Tibial artery (tissue), 4 donors: ENCODE results near the gene ADGRV1.

Experiments
- DNase-seq, 2 donors: peaks; one replicate each; pipeline ENCODE4 v3.0.0-alpha.2; 2019
- H3K27ac ChIP-seq, 2 donors: fragments of 200-600 bp; sonication (generic) in 1 of 2; 1 replicate in 1 of 2; 2 replicates in 1 of 2; pipeline ENCODE4 v1.5.1; 2018 to 2019; ENCODE audit warnings: mild to moderate bottlenecking in 1 of 2
- H3K27me3 ChIP-seq, 2 donors: fragments of 200-600 bp; sonication (generic) in 1 of 2; one replicate each; pipeline versions ENCODE4 v1.5.1 to v1.6.0; 2016 to 2019
- H3K36me3 ChIP-seq, 3 donors: fragments of 200-600 bp; sonication (generic) in 2 of 3; one replicate each; pipeline ENCODE4 v1.5.1; 2016 to 2019; ENCODE audit warnings: mild to moderate bottlenecking in 2 of 3
- H3K4me1 ChIP-seq, 4 donors: fragments of 200-600 bp; sonication (generic) in 2 of 4; 1 replicate in 3 of 4; 2 replicates in 1 of 4; pipeline ENCODE4 v1.5.1; 2016 to 2019
- H3K4me3 ChIP-seq, 2 donors: fragments of 200-600 bp; sonication (generic) in 1 of 2; 1 replicate in 1 of 2; 2 replicates in 1 of 2; pipeline ENCODE4 v1.5.1; 2018 to 2019; ENCODE audit warnings: mild to moderate bottlenecking in 2 of 2
- H3K9me3 ChIP-seq, 3 donors: fragments of 200-600 bp; sonication (generic) in 1 of 3; one replicate each; pipeline ENCODE4 v1.5.1; 2016 to 2019
- CTCF ChIP-seq, 2 experiments: fragments of 200-600 bp in 1 of 2; fragments of 450-650 bp in 1 of 2; IDR thresholded peaks; one replicate each; pipeline ENCODE4 v1.5.1; 2017 to 2019; ENCODE audit warnings: antibody characterized with exemption in 2 of 2, mild to moderate bottlenecking in 1 of 2, moderate library complexity in 1 of 2
- intact Hi-C: fragments of 100-400 bp; cut with DNase I; formaldehyde crosslinking; loops from one replicate; pipeline ENCODE4 v1.15.0; 2023; ENCODE audit warnings: low total_unique reads

Gene ADGRV1

DNA sequence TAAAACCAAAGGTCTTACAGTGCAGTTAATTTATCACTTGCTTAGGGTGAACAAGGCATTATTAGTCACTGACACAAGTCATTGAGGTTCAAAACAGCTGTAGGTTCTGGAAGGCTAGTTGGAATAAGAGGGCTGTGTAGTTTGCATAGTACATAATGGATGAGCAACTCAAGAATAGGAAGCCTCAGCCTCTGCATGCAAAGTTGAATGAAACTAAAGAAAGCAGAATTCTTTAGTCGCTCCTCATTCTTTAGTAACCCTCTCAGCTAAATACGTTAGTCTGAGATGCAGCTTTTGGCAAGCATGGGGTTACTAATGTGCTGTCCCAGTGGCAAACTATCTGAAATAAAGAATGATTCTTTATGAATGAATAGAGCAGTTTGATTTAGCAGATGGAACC lies 74.2 kb downstream of the ADGRV1 start:
- Histone ChIP-seq H3K9me3 (no peaks in the 10 kb centered on the region), H3K27me3 (no peaks in the 10 kb centered on the region), H3K4me3 (no peak overlapping the region), H3K4me1 (no peaks in the 10 kb centered on the region), H3K36me3 (no peaks in the 10 kb centered on the region), H3K27ac (no peak overlapping the region)
- intact Hi-C loops, result no loop called here
- TF ChIP-seq CTCF (IDR thresholded peaks at IDR 0.05), result no peak
- no peak for DNase-seq

DNA sequence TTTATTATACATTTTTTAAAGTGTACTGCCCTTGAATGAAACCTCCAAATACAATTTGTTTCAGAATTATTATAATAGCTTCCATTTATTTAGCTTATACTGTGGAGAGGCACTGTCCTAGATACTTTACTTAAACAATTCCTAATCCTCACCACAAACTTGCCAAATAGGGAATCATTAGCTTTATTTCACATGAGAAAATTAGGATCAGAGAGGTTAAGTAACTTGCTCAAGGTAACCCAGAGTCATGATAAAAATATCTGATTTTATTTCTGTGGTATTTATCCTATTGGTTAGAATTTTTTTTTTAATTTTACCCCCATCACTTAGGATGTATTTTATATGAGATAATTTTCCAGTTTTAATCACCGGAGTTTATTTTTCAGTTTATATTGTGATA lies 78.4 kb downstream of the ADGRV1 start:
- Histone ChIP-seq H3K4me3 (no peak overlapping the region), H3K27ac (no peak overlapping the region), H3K4me1 (peaks cover 0 to 9% (median 3%) of the 10 kb centered on the region in 4 donors), H3K36me3 (no peaks in the 10 kb centered on the region), H3K9me3 (no peaks in the 10 kb centered on the region), H3K27me3 (no peaks in the 10 kb centered on the region)
- intact Hi-C loops, result no loop called here
- TF ChIP-seq CTCF (IDR thresholded peaks at IDR 0.05), result no peak
- no peak for DNase-seq

DNA sequence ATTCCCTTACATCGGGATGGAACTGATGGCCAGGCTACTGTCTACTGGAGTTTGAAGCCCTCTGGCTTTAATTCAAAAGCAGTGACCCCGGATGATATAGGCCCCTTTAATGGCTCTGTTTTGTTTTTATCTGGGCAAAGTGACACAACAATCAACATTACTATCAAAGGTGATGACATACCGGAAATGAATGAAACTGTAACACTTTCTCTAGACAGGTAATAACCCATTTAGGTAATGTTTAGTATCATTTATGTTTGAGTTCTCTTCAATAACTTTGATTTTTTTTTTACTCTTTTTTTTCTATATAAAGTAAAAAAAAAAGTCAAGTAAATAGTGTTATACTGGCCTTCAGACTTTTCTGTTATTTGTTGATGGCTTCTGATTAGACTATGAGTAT lies 79.1 kb downstream of the ADGRV1 start:
- Histone ChIP-seq H3K4me1 (peaks cover 0 to 9% (median 3%) of the 10 kb centered on the region in 4 donors), H3K36me3 (no peaks in the 10 kb centered on the region), H3K27me3 (no peaks in the 10 kb centered on the region), H3K9me3 (no peaks in the 10 kb centered on the region), H3K4me3 (no peak overlapping the region), H3K27ac (no peak overlapping the region)
- no peak for DNase-seq
- intact Hi-C loops, result no loop called here
- no peak for TF ChIP-seq CTCF (IDR thresholded peaks at IDR 0.05)

DNA sequence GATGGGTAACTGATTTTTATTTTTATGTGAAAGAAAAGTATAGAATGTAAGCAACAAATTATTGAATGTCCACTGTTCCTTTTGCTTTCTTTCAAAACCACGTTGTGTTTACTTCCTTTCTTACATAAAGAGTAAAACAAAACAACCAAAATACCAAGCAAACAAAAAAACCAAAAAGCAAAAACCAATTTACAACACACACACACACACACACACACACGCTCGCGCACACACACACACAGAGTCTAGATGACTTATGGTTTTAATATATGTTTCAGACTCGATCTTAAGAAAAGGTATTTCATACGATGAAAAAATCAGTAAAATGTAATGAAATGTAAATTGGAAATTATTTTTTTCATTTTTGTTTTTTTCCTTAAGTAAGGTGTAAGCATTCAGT lies 80.3 kb downstream of the ADGRV1 start:
- H3K36me3 ChIP-seq, result no peaks in the 10 kb centered on the region
- DNase-seq, result no peak
- H3K9me3 ChIP-seq, result no peaks in the 10 kb centered on the region
- H3K4me3 ChIP-seq, result no peak overlapping the region
- H3K4me1 ChIP-seq, result peaks cover 0 to 9% (median 3%) of the 10 kb centered on the region in 4 donors
- TF ChIP-seq CTCF (IDR thresholded peaks at IDR 0.05), result no peak
- no peak overlapping the region for H3K27ac ChIP-seq
- no peaks in the 10 kb centered on the region for H3K27me3 ChIP-seq
- intact Hi-C loops, result no loop called here

GRCh38 chr5:90640484-90641059 lies 82.0 kb downstream of the ADGRV1 start:
- DNase-seq, result no peak
- Histone ChIP-seq H3K9me3 (no peaks in the 10 kb centered on the region), H3K4me3 (no peak overlapping the region), H3K4me1 (peaks cover 0 to 9% (median 3%) of the 10 kb centered on the region in 4 donors), H3K36me3 (no peaks in the 10 kb centered on the region), H3K27me3 (no peaks in the 10 kb centered on the region), H3K27ac (no peak overlapping the region)
- no peak for TF ChIP-seq CTCF (IDR thresholded peaks at IDR 0.05)
- intact Hi-C loops, result no loop called here

DNA sequence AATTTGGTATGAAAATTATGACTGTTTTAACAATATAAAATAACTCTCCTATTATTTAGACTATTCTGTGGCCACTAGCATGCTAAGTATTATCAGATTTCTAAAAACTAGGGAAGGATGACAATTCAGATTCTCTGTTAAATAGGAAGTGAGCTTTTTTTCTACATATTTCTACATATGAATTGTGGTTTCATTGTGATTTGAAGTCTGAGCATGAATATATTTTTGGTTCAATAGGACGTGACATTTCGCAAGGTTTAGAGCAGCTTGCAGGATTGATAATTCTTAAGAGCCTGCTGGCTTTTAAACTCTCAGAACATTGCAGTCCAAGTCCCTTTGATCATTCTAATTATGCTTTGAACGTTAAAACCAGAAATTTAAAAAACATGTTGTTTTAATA lies 82.9 kb downstream of the ADGRV1 start:
- no peak for TF ChIP-seq CTCF (IDR thresholded peaks at IDR 0.05)
- no peak overlapping the region for H3K27ac ChIP-seq
- H3K4me3 ChIP-seq, result no peak overlapping the region
- intact Hi-C loops, result no loop called here
- H3K36me3 ChIP-seq, result no peaks in the 10 kb centered on the region
- no peak for DNase-seq
- H3K4me1 ChIP-seq, result peaks cover 0 to 9% (median 3%) of the 10 kb centered on the region in 4 donors
- no peaks in the 10 kb centered on the region for H3K27me3 ChIP-seq
- no peaks in the 10 kb centered on the region for H3K9me3 ChIP-seq
